Activated CD8-positive, alpha-beta T cell treated with anti-CD3 and anti-CD28 coated beads for 36 hours (primary cell): ENCODE data around the gene EIF4EBP3. TPM values are rescaled to one million over a fixed set of nuclear protein-coding genes. Genes with fewer than 3 reads are reported as not detected.

Experiments used
- ATAC-seq: fragments of 200-7000 bp; cut with Tn5 transposase; one replicate; pipeline ENCODE4 v1.10.0; 2021; ENCODE audit warnings: mild to moderate bottlenecking, moderate library complexity
- CTCF ChIA-PET: fragments of 350-600 bp; sonication (Branson Sonifier 250); formaldehyde crosslinking; loops from one replicate; lab custom pipeline; 2021; ENCODE audit warnings: antibody characterized with exemption; lab: Charles Lee
- POLR2A ChIA-PET: fragments of 350-600 bp; sonication (Branson Sonifier 250); formaldehyde crosslinking; loops from one replicate; lab custom pipeline; 2021; ENCODE audit warnings: antibody characterized with exemption; lab: Charles Lee
- DNase-seq: peaks from one replicate; pipeline ENCODE4 v3.0.0-alpha.2; 2020
- H3K27ac Mint-ChIP-seq: one replicate; pipeline ENCODE4 v1.8.0; 2021; ENCODE audit warnings: mild to moderate bottlenecking, mixed read lengths
- H3K27me3 Mint-ChIP-seq: one replicate; pipeline ENCODE4 v1.8.0; 2021; ENCODE audit warnings: mixed read lengths
- H3K36me3 Mint-ChIP-seq: one replicate; pipeline ENCODE4 v1.8.0; 2021; ENCODE audit warnings: low read depth, mixed read lengths
- H3K4me1 Mint-ChIP-seq: one replicate; pipeline ENCODE4 v1.8.0; 2021; ENCODE audit warnings: low read depth, mixed read lengths
- H3K4me3 Mint-ChIP-seq: one replicate; pipeline ENCODE4 v1.8.0; 2021; ENCODE audit warnings: mild to moderate bottlenecking, moderate library complexity, mixed read lengths
- H3K9me3 Mint-ChIP-seq: one replicate; pipeline ENCODE4 v1.8.0; 2021; ENCODE audit warnings: mixed read lengths
- intact Hi-C: fragments of 100-400 bp; cut with micrococcal nuclease; formaldehyde crosslinking; loops from one replicate; pipeline ENCODE4 v1.10.0; 2022
- total RNA-seq, 2 experiments: library from RNA; stranded (reverse); gene quantifications; one replicate each; pipeline ENCODE4 v1.2.3, GENCODE V29; 2021
- TF ChIP-seq, protein P1 (sequence below): fragments of 200-600 bp; IDR thresholded peaks from one replicate; pipeline ENCODE4 v1.8.0; 2022; ENCODE audit warnings: antibody characterized with exemption, mild to moderate bottlenecking

EIF4EBP3 gene
- total RNA-seq, 2 experiments from 2014 or later = 19.6 to 20.3 TPM

DNA sequence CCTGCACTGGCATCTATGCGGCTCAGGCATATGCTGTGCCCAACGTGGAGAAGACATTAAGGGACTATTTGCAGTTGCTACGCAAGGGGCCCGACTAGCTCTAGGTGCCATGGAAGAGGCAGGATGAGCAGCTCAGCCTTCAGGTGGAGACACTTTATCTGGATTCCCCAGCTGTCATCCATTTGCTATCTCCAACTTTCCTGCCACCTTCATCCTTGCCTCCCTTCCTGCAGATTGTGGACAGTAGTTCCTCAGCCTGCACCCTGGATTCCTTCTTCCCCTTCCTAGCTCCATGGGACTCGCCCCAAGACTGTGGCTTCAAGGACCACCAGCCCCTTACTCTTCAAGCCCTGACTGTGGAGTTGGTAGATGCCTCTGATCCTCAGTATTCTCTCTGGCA lies 19.2 kb downstream of the EIF4EBP3 start:
- CTCF ChIA-PET = interaction anchor here (0.7 to 2.6 kb wide), 2 partner anchors 69 to 119 kb away, joined by 3 to 12 read pairs; no protein-coding TSS in a partner anchor

DNA sequence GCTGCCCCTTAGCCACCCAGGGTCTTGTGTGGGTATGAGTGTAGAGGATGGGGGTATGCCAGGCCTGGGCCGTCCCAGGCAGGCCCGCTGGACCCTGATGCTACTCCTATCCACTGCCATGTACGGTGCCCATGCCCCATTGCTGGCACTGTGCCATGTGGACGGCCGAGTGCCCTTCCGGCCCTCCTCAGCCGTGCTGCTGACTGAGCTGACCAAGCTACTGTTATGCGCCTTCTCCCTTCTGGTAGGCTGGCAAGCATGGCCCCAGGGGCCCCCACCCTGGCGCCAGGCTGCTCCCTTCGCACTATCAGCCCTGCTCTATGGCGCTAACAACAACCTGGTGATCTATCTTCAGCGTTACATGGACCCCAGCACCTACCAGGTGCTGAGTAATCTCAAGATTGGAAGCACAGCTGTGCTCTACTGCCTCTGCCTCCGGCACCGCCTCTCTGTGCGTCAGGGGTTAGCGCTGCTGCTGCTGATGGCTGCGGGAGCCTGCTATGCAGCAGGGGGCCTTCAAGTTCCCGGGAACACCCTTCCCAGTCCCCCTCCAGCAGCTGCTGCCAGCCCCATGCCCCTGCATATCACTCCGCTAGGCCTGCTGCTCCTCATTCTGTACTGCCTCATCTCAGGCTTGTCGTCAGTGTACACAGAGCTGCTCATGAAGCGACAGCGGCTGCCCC lies 19.8 kb downstream of the EIF4EBP3 start:
- TF ChIP-seq, protein P1, sequence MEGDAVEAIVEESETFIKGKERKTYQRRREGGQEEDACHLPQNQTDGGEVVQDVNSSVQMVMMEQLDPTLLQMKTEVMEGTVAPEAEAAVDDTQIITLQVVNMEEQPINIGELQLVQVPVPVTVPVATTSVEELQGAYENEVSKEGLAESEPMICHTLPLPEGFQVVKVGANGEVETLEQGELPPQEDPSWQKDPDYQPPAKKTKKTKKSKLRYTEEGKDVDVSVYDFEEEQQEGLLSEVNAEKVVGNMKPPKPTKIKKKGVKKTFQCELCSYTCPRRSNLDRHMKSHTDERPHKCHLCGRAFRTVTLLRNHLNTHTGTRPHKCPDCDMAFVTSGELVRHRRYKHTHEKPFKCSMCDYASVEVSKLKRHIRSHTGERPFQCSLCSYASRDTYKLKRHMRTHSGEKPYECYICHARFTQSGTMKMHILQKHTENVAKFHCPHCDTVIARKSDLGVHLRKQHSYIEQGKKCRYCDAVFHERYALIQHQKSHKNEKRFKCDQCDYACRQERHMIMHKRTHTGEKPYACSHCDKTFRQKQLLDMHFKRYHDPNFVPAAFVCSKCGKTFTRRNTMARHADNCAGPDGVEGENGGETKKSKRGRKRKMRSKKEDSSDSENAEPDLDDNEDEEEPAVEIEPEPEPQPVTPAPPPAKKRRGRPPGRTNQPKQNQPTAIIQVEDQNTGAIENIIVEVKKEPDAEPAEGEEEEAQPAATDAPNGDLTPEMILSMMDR = no peak
- Mint-ChIP-seq H3K4me1 (peaks cover 58% of the 10 kb centered on the region), H3K27me3 (no peaks in the 10 kb centered on the region), H3K9me3 (no peaks in the 10 kb centered on the region), H3K4me3 (no peak overlapping the region), H3K27ac (peak overlapping the region; percentile 18), H3K36me3 (peaks cover 34% of the 10 kb centered on the region)
- CTCF ChIA-PET = interaction anchor here (0.7 to 2.6 kb wide), 2 partner anchors 68 to 120 kb away, joined by 3 to 12 read pairs; no protein-coding TSS in a partner anchor
- DNase-seq (no peak), ATAC-seq (no peak)
- intact Hi-C loops = loop anchor here (10.0 kb wide), 1 partner anchor 138 kb away; the partner anchor contains the start of gene ZMAT2
- POLR2A ChIA-PET = interaction anchor here (1.0 to 1.4 kb wide), 3 partner anchors 9 to 65 kb away, joined by 3 to 6 read pairs (median 3); no protein-coding TSS in a partner anchor

More for the DNA sequence above, 19.2 kb downstream of the EIF4EBP3 start:
- H3K27me3 Mint-ChIP-seq = no peaks in the 10 kb centered on the region
- H3K4me1 Mint-ChIP-seq = peaks cover 58% of the 10 kb centered on the region
- H3K36me3 Mint-ChIP-seq = peaks cover 34% of the 10 kb centered on the region
- H3K4me3 Mint-ChIP-seq = no peak overlapping the region
- H3K27ac Mint-ChIP-seq = peak overlapping the region; percentile 3
- intact Hi-C loops = loop anchor here (10.0 kb wide), 1 partner anchor 138 kb away; the partner anchor contains the start of gene ZMAT2
- no peaks in the 10 kb centered on the region for H3K9me3 Mint-ChIP-seq
- POLR2A ChIA-PET = interaction anchor here (1.0 to 5.9 kb wide), 4 partner anchors 10 to 66 kb away, joined by 3 to 38 read pairs (median 4); partner anchors contain the start of gene EIF4EBP3
- ATAC-seq (no peak), DNase-seq (no peak)
- TF ChIP-seq, protein P1 = no peak

DNA sequence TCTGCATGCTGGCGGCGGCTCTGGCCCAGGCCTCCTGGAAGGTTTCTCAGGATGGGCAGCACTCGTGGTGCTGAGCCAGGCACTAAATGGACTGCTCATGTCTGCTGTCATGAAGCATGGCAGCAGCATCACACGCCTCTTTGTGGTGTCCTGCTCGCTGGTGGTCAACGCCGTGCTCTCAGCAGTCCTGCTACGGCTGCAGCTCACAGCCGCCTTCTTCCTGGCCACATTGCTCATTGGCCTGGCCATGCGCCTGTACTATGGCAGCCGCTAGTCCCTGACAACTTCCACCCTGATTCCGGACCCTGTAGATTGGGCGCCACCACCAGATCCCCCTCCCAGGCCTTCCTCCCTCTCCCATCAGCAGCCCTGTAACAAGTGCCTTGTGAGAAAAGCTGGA lies 20.4 kb downstream of the EIF4EBP3 start:
- no peak for DNase-seq
- ChIA-PET POLR2A (interaction anchor here (1.1 to 1.4 kb wide), 2 partner anchors 9 to 65 kb away, joined by 3 to 6 read pairs; no protein-coding TSS in a partner anchor), CTCF (no interaction called here)
- no peaks in the 10 kb centered on the region for H3K27me3 Mint-ChIP-seq
- no peak overlapping the region for H3K4me3 Mint-ChIP-seq
- peaks cover 34% of the 10 kb centered on the region for H3K36me3 Mint-ChIP-seq
- H3K27ac Mint-ChIP-seq = peak overlapping the region; percentile 43
- peaks cover 53% of the 10 kb centered on the region for H3K4me1 Mint-ChIP-seq
- TF ChIP-seq, protein P1 = no peak
- ATAC-seq = no peak
- no peaks in the 10 kb centered on the region for H3K9me3 Mint-ChIP-seq
- intact Hi-C loops = loop anchor here (10.0 kb wide), 1 partner anchor 137 kb away; the partner anchor contains the start of gene ZMAT2

DNA sequence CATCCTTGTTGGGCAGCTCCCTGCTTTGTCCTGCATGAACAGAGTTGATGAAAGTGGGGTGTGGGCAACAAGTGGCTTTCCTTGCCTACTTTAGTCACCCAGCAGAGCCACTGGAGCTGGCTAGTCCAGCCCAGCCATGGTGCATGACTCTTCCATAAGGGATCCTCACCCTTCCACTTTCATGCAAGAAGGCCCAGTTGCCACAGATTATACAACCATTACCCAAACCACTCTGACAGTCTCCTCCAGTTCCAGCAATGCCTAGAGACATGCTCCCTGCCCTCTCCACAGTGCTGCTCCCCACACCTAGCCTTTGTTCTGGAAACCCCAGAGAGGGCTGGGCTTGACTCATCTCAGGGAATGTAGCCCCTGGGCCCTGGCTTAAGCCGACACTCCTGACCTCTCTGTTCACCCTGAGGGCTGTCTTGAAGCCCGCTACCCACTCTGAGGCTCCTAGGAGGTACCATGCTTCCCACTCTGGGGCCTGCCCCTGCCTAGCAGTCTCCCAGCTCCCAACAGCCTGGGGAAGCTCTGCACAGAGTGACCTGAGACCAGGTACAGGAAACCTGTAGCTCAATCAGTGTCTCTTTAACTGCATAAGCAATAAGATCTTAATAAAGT lies 21.1 kb downstream of the EIF4EBP3 start:
- Mint-ChIP-seq H3K36me3 (peaks cover 34% of the 10 kb centered on the region), H3K4me1 (peaks cover 49% of the 10 kb centered on the region), H3K27me3 (no peaks in the 10 kb centered on the region), H3K4me3 (no peak overlapping the region), H3K27ac (peak overlapping the region; percentile 92), H3K9me3 (no peaks in the 10 kb centered on the region)
- CTCF ChIA-PET = interaction anchor here (1.0 to 1.7 kb wide), 4 partner anchors 66 to 210 kb away, joined by 3 to 7 read pairs (median 4); no protein-coding TSS in a partner anchor
- no peak for DNase-seq
- TF ChIP-seq, protein P1 = no peak
- no peak for ATAC-seq
- intact Hi-C loops = loop anchor here (10.0 kb wide), 1 partner anchor 136 kb away; the partner anchor contains the start of gene ZMAT2
- POLR2A ChIA-PET = interaction anchor here (0.6 to 1.1 kb wide), 3 partner anchors 16 to 404 kb away, joined by 3 read pairs; no protein-coding TSS in a partner anchor
